HG03280 (cell line): Measurements from ENCODE around the gene GLIS2.

Source experiments
- ATAC-seq: cut with Tn5 transposase; IDR thresholded peaks from one replicate; pipeline ENCODE4 v1.9.1; 2021; ENCODE audit warnings: mild to moderate bottlenecking, moderate library complexity; ENCODE audit not compliant: unreplicated experiment

Gene GLIS2

DNA sequence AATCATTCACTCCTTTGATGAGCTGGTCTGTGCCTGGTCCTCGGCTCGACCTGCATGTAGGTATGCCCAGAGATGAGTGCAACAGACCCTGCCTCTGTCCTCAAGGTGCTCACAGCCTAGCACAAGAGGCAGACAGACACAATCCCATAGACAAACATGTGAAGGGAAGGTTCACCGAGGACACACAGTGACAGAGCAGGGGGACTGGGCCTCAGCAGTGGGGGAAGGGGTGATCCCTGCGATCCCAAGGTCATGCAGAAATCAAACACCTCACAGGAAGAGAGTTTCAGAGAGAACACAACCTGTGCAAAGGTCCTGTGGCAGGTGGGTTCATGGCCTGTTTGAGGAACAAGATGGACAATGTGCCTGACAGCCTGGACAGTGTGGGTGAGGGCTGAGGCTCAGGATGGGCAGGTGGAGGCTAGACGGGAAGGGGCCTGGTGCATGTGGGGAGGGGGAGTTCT, 51.6 kb downstream of the GLIS2 start:
- no peak for ATAC-seq

DNA sequence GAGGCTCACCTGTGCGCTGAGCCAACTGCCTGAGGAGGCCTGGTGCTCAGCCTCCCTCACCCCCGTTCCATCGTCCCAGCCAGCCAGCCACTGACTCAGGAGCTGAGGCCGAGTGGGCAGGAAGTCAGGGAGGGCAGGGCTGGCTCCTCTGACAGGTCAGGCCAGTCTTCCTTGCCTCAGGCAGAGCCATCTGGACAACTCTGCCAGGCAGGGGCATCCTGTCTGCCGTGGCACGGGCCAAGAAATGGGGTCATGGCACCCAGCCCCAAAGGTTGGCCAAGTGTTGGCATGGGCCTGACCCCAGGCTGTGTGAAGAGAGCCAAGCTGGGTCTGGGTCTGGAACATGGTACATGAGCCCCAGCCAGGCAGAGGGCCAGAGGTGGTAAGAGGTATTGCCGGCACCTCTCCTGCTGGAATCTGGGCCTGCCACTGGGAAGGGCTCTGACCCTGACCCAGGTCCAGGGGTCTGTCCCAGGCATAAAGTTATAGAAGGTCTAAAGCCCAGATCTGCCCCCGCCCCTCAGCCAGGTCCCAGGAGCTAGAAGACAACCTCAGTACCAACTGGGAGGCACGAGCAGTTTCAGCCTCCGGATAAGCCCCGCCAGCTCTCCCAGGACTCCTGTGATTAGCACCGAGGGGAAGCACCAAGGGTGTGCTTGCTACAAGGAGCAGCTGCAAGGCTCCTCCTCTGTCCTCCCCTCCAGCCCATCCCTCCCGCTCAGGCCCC, 53.3 kb downstream of the GLIS2 start:
- ATAC-seq, result no peak

DNA sequence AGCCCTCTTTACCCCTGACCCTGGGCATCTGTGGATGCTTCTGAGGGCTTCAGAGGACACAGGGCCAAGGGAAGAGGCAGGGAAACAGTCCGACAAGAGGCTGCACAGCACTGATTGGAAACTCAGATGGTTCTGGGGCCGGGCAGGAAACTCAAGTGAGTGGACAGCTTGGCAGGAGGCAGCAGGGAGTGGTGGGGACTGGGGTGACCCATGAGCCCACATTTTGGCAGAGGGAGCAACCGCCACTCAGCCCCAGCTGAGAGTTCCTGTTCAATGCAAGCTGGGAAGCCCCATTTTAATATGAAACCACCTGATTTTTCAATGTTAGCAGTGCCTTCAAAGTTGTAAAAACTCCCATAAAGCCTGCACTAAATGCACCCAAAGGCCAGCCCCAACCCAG, 54.3 kb downstream of the GLIS2 start:
- ATAC-seq, result no peak

DNA sequence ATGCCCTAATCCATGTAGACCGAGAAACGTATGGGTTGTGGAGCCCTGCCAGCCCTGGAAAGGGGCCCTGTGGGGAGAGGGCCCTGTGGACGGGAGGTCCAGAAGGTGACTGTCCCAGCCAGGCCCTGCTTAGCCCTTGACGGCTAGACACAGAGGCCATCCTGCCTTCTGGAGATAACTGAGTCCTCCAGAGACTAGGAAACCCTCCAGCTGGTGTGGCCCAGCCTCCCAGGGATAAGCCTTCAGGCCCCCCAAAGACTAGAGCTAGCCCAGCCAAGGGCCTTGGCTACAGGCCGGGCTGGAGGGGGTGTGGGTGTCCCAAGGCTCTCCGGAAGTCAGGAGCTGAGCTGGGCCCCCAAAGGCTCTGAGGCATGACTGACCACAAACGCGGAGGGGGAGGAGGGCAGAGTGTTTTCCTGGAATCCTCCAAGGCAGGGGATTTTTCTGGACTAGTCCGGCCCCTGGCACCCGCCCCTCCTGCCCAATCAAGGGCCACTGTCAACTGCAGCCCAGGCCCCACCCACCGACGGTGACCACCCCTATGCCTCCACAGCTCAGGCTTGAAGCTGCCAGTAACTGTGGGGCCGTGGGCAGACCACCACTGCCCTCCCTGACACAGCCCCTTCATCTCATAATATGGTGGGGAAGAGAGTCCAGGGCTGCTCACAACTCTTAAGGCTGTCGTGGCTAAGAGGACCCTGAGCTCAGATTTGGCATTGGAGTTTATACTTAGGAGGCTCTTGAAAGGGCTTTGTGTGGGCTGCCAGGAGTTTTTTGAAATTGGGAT, 54.9 kb downstream of the GLIS2 start:
- no peak for ATAC-seq

DNA sequence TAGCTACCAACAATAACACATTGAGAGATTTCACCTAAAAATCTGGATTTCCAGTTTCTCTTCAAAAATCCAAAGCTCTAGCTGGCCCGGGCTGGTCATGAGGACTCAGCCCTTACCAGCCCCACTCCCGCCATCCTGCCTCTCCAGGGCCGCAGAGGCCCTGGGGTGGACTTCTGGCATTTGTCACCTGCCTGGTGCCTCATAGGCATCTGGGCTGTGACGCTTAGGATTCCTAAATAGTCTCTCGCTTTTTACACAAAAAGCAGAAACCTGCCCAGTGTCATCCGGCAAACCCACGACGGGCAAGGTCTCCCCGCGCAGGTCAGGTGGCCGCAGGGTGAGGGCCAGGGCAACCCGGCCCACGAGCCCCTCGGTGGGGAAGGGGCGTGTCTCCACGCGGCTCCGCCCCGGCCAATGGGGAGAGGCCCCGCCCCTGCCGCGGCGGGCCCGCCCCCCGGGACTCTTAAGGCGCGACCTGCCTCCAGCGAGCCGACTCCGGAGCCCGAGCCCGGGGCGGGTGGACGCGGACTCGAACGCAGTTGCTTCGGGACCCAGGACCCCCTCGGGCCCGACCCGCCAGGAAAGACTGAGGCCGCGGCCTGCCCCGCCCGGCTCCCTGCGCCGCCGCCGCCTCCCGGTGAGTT, 55.6 kb downstream of the GLIS2 start, which contains the start of gene VASN:
Gene VASN (plus strand): TSS at position 492 of the 644 bp plus-strand sequence. CDS start 9,030 bp downstream, outside the sequence.
- no peak for ATAC-seq

DNA sequence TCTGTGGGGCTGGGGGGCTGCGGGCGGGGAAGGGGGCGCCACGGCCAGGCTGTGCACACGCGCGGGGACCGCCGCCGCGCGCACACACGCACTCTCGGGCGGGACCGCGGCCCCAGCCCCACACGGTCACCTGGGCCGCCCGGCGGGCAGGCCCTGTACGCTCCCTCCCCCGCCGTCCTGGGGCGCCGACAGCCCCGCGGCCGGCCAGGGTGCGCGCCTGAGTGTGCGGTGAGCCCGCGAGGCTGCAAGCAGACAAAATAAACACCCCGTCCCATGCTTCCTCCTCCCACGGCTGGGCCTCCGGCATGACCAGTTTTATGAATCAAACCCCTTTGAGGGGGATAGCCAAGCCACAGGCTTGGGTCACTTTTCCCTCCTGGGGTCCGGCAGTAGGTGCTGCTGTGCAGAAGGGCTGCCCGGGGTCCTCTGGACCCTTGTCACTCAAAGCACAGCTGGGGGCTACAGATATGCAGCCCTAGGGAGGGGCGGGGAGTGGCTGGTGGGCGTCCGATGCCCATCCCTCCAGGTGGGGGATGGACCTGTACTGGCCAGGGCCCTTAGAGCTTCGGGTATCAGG, 56.2 kb downstream of the GLIS2 start:
- no peak for ATAC-seq

DNA sequence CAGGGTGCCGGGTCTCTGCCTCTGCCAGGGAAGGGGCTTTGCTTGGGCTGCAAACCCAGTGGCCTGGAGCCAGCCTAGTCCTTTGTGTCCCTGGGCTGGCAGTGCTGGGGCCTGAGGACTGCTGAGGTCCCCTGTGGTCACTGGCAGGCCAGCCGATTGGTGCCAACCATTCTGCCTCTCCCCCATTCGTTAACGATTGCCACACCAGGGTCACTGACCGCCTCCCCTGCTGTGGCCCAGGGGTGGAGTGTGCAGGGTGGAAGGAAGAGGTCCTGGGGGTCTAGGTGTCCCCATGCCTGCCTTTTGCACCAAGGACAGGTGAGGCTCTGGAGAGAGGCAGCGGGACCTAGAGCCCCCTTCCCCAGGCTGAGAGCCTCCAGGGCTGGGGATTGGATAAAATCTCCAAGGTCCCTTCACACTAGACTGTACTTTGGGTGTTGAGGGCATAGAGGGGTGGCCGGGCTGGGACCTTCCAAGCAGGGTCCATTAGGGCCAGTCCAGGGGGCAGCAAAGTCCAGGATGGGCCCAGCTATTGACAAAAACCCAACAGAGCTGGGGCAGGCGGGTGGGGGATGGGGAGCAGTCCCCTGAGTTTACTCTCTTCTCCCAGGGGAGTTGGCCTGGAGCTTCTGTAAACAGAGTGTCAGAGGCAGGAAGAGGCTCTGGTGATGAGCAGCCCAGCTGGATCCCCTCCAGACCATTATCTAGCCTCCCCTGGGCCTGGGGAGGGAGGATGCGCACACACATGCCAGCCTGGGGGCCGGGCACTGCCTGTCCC, 56.9 kb downstream of the GLIS2 start:
- no peak for ATAC-seq

DNA sequence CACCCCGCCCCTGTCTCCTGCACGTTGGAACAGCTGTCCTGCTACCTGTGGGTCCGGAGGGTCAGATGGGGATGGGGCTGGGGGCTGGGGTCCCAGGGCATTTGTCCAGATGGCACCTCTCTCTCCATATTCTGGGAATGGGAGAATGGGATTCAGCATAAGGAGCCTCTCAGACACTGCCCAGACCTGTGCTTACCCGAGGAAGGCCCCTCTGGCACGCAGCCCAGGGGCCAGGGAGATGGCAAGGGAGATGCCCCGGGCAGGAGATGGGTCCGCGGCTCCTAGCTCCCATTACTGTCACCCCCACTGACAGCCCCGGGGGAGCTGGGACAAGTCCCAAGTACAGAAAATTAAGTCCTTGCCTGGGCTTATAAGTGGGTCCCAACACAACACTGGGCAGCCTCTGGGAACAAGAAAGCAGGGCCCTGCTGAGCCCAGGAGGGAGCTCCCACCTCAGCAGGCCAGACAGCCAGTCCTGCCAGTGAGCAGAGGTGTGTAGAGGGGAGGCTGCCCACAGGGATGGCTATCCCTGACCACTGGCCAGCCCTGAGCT, 57.6 kb downstream of the GLIS2 start:
- no peak for ATAC-seq

DNA sequence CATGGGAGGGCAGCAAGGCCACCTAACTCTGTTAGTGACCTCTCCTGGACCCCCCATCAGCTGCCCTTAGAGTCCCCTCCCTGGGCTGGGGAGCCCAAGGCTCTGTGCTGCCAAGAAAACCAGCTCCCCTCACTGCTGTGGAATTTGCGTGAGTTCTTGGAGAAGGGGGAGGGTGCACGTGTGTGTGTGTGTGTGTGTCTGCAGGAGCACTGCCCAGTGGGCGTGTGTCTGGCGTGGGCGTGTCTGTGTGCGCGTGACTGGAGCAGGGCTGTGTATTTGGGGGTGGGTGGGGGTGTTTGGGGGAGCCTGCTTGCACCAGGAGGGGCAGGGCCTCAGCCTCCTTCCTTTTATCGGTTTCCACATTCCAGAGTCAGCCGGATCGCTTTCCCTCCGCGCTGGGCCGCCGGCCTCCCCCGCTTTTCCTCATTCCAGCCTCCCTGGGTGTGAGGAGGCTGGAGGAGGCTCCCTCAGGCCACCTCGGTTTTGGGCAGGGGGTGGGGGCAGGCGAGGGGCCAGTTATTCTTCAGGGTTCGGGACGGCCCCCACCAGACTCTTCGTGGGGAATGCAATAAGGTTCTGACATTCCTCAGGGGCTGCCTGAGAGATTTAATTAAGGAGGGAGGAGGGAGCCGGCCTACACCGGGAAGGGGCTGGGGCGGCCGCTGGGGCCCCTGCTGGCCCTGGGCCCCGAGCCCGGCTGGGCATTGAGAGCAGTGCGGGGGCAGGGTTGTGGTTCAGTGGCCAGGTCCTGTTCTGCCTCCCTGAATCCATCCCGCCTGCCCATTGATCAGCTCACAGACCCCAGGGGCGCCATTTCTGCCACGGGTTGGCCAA, 58.3 kb downstream of the GLIS2 start:
- ATAC-seq, result no peak

DNA sequence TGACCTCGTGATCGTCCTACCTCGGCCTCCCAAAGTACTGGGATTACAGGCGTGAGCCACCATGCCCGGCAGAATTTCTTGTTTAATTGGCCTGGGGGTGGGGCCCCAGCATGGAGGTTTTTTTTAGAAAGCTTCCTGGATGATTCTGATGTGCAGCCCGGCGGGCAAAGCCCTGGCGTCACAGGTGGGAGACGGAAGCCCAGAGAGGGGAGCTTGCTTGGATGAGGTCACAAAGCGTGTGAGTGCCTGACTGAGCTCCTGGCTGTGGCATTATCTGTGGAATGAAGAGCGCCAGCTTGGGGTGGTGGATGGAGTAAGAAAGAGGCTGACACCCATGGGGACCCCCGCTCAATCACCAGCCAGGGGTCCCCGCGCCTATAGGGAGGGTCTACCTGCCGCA, 59.9 kb downstream of the GLIS2 start:
- no peak for ATAC-seq

DNA sequence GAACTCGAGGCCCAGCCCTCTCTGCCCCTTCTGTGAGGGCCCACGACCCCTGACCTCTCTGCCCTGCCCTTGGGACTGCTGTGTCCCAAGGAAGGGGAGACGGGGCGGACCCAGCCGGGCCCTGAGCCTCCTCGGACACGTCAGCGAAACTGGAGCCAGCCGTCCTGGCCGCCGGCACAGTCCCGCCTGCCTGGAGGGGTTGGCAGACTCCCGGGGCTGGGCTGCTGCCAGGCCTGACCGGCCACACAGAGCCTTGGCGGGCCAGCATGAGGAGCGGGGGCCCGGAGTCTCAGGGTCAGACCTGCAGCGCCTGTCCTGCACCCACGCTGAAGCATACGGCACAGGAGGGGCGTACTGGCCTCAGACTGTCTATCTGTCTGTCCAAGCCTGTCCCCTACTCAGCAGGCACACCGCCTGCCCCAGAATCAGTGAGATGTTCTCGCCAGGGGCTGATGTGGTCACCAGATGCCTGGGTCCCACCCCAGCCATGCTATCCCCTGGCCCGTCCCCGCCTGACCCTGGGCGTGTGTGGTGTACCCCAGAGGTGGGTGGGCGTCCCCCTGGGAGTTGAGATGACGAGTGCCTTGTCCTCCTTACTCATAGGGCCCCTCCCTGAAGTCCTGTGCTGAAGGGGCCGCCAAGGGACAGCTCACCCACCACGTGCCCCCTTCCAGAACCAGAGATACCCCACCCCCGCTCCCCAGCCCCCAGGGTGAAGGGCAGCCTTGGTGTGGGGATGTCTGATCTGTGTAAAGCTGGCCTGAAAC, 60.4 kb downstream of the GLIS2 start:
- ATAC-seq, result no peak

DNA sequence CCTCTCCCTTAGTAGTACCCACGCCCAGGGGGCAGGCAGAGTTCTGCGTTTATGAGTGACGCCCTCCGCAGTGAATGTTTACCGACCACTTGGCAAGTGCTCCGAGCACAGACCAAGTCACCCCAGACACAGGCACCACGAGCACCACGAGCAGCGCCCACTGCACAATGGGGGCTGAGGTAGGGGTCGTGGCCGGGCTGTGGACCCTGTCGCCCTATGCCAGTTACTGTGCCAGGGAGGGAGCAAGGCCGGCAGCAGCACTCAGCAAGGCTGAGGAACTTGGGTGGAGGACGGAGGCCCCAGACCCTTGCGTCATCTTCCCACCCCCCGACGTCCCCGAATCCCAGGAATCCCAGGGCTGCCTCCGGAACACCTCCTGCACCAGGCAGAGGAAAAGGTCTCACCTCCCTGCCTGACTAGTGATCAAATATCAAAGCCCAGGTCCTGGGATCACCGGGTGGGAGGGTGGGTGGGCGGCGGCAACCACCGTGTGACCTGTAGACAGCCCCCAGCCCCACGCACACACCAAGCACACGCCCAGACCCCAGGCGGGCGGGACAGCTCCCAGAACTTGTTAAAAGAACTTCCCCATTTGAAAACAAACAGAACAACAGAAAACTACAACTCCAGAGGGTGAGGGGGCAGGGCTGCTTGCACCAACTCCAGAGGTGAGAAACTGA, 61.2 kb downstream of the GLIS2 start:
- ATAC-seq, result no peak

DNA sequence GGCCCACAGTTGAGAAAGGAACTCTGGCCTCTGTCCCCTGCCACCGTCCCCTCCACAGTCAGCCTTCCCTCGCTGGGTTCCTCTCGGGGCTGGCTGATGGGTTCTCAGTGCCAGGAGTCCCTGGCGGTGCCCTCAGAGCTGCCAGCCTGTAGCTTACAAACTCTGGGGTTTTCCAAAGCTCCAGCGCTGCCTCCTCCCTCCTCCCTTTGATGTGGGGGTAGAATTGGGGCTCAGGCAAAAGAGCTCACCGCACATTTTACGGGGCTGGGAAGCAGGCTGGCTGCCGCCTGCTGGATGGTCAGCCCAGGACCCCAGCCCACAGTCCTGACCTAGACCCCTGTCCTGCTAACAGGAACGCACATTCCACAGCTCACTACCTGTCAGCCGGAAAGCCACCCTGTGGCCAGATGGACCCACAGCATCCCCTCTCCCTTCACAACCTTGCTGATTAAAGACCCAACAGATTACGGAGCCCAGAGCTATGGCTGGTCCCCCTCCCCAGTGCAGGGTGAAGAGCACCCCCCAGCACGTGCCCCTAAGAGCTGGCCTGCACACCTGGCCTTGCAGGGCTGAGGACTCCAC, 61.8 kb downstream of the GLIS2 start:
- no peak for ATAC-seq

DNA sequence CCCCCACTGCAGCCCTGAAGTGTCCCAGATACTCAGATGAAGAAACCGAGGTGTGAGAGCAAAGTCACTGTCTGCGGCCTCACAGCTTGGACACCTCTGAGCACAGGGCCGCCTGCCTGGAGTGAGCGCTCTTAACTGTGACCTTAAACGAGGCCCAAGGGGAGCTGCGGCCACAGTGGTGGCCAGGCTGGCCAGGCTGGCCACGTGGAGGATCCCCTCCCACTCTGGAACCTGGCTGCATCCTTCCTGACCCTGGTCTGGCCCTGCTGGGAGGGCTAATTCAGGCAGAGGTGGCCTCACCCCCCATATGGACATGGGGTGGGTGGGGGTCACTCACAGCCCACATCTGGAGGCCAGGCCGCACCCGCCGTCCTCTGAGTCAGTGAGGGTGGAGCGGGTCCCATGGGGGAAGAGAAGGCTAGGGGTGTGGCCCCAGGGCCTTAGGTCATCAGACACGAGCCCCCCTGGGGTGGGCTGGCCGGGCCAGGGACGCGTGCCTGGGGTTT, 62.3 kb downstream of the GLIS2 start:
- no peak for ATAC-seq

DNA sequence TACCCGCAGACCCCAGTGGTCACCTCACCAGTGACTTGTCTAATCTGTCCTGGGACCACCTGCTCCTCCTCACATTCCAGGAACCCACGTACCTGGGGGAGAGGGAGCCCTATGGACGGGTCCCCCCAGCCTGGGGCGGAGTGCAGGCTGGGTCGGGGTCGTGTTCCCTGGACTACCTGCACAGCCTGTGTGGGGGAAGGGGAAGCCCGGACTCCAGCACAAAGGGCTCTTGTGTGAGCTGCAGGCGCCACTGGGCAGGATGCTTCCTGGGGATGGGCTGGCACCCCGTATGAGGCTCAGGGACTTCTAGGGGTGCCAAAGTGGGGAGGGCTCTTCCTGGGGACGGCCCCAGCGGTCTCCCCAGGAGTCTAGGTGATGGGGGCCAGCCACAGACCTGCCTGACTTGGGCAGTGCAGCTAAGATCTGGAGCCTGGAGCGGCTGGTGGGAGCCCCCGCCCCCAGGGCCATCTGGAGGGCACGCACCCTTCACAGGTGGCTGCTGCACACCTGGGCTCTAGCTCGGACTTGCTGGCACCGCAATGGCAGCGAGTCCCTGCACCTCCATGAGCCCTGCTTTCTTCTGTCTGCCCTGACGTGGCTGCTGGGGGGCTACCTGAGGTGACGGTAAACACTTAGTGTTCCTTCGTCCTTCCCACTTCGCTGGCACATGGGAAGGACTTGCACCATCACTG, 63.3 kb downstream of the GLIS2 start:
- ATAC-seq, result no peak

DNA sequence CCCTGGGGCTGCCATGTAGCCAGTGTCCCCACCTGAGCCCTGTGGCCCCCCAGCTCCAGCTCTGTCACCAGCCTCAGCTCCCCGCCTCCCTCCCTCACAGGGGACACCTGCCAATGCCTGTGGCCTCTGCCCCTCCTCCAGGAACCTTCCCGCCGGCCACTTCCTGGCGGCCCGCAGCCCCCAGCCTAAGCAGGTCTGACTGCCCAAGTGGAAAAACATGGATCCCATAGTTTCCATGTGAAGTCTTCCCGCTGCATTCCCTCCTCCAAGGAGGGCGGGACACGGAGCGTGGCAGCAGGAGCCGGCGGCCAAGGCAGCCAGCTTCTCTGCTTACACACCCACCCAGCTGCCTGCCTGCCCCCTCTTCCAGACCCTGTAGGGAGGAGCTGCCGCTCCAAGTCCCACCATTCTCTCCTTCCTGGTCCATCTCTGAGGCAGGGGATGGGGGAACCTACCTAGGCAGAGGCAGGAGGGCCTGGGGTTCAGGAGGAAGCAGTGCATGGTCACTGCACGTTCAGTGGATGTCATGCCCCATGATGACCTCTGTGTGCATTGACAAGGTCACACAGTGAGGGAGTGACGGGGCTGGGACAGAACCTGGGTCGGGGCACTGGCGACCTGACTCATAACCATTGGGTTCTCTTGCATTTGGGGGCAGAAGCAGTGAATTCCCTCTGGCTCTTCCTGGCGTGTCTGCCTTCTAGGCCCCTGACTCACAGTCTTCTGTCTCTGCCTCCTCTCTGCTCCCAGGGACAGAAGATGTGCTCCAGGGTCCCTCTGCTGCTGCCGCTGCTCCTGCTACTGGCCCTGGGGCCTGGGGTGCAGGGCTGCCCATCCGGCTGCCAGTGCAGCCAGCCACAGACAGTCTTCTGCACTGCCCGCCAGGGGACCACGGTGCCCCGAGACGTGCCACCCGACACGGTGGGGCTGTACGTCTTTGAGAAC, 64.5 kb downstream of the GLIS2 start:
- ATAC-seq, result no peak
